ENCODE data around the gene SLC2A10.

DNA sequence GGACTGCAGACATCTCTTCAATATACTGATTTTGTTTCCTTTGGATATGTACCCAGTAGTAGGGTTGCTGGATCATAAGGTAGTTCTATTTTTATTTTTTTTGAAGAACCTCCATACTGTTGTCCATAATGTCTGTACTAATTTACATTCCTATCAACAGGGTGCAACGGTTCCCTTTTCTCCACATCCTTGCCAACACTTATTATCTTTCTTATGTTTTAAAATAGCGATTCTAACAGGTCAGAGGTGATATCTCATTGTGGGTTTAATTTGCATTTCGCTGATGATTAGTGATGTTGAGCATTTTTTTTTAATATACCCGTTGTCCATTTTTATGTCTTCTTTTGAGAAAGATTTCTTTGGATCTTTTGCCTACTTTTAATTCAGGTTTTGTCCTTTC, 18.3 kb upstream of the SLC2A10 start:
- TF ChIP-seq, protein P1, sequence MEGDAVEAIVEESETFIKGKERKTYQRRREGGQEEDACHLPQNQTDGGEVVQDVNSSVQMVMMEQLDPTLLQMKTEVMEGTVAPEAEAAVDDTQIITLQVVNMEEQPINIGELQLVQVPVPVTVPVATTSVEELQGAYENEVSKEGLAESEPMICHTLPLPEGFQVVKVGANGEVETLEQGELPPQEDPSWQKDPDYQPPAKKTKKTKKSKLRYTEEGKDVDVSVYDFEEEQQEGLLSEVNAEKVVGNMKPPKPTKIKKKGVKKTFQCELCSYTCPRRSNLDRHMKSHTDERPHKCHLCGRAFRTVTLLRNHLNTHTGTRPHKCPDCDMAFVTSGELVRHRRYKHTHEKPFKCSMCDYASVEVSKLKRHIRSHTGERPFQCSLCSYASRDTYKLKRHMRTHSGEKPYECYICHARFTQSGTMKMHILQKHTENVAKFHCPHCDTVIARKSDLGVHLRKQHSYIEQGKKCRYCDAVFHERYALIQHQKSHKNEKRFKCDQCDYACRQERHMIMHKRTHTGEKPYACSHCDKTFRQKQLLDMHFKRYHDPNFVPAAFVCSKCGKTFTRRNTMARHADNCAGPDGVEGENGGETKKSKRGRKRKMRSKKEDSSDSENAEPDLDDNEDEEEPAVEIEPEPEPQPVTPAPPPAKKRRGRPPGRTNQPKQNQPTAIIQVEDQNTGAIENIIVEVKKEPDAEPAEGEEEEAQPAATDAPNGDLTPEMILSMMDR (IDR thresholded peaks at IDR 0.05): no peak
- no peak for TF ChIP-seq POLR2A (IDR thresholded peaks at IDR 0.05)
